ENCODE results near the gene DTNBP1. TPM values are rescaled to one million over a fixed set of nuclear protein-coding genes. Genes with fewer than 3 reads are reported as not detected.

DTNBP1 gene
- total and polyA plus RNA-seq, 2 of the 13 experiments (the other 11 are each of a cell fraction or from before 2014, with no cell fraction given): 6.6 to 19.1 TPM

DNA sequence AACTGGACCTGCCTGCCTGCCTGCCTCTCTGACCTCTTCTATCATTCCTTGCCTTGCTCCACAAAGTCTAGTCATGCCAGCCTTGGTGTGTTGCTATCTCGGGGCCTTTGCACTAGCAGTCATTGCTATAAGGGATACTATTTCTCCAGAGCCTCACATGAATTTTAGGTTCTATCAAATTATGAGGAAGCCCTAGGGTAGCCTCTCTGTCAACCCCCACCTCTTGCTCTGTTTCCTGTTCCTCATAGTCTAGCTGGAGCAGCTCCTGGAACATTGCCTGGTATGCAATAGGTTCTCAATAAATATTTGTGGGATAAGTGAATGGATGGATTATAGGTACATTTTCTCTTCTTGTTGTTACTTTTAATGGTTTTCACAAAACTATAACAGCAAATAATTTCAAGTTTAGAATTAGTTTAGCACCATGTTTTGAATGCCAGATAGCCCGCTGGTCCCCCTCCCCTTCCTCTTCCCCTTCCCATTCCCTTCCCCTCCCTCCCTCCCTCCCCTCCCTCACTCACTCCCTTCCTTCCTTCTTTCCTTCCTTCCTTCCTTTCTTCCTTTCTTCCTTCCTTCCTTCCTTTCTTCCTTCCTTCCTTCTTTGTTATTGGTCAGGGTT, 46.9 kb upstream of the DTNBP1 start (continued):
- TF ChIP-seq, protein P1, sequence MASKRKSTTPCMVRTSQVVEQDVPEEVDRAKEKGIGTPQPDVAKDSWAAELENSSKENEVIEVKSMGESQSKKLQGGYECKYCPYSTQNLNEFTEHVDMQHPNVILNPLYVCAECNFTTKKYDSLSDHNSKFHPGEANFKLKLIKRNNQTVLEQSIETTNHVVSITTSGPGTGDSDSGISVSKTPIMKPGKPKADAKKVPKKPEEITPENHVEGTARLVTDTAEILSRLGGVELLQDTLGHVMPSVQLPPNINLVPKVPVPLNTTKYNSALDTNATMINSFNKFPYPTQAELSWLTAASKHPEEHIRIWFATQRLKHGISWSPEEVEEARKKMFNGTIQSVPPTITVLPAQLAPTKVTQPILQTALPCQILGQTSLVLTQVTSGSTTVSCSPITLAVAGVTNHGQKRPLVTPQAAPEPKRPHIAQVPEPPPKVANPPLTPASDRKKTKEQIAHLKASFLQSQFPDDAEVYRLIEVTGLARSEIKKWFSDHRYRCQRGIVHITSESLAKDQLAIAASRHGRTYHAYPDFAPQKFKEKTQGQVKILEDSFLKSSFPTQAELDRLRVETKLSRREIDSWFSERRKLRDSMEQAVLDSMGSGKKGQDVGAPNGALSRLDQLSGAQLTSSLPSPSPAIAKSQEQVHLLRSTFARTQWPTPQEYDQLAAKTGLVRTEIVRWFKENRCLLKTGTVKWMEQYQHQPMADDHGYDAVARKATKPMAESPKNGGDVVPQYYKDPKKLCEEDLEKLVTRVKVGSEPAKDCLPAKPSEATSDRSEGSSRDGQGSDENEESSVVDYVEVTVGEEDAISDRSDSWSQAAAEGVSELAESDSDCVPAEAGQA (IDR thresholded peaks at IDR 0.05; ENCODE audit: low read depth): no peak
- TF ChIP-seq, protein P1 (CRISPR knock-in tag; IDR thresholded peaks at IDR 0.05; ENCODE audit: borderline replicate concordance): no peak
- TF ChIP-seq GFI1 (CRISPR knock-in tag; IDR thresholded peaks at IDR 0.05; ENCODE audit: borderline replicate concordance) (no peak), MXI1 (IDR thresholded peaks at IDR 0.05; ENCODE audit: borderline replicate concordance, low read depth, low read length) (no peak)
- TF ChIP-seq, protein P2, sequence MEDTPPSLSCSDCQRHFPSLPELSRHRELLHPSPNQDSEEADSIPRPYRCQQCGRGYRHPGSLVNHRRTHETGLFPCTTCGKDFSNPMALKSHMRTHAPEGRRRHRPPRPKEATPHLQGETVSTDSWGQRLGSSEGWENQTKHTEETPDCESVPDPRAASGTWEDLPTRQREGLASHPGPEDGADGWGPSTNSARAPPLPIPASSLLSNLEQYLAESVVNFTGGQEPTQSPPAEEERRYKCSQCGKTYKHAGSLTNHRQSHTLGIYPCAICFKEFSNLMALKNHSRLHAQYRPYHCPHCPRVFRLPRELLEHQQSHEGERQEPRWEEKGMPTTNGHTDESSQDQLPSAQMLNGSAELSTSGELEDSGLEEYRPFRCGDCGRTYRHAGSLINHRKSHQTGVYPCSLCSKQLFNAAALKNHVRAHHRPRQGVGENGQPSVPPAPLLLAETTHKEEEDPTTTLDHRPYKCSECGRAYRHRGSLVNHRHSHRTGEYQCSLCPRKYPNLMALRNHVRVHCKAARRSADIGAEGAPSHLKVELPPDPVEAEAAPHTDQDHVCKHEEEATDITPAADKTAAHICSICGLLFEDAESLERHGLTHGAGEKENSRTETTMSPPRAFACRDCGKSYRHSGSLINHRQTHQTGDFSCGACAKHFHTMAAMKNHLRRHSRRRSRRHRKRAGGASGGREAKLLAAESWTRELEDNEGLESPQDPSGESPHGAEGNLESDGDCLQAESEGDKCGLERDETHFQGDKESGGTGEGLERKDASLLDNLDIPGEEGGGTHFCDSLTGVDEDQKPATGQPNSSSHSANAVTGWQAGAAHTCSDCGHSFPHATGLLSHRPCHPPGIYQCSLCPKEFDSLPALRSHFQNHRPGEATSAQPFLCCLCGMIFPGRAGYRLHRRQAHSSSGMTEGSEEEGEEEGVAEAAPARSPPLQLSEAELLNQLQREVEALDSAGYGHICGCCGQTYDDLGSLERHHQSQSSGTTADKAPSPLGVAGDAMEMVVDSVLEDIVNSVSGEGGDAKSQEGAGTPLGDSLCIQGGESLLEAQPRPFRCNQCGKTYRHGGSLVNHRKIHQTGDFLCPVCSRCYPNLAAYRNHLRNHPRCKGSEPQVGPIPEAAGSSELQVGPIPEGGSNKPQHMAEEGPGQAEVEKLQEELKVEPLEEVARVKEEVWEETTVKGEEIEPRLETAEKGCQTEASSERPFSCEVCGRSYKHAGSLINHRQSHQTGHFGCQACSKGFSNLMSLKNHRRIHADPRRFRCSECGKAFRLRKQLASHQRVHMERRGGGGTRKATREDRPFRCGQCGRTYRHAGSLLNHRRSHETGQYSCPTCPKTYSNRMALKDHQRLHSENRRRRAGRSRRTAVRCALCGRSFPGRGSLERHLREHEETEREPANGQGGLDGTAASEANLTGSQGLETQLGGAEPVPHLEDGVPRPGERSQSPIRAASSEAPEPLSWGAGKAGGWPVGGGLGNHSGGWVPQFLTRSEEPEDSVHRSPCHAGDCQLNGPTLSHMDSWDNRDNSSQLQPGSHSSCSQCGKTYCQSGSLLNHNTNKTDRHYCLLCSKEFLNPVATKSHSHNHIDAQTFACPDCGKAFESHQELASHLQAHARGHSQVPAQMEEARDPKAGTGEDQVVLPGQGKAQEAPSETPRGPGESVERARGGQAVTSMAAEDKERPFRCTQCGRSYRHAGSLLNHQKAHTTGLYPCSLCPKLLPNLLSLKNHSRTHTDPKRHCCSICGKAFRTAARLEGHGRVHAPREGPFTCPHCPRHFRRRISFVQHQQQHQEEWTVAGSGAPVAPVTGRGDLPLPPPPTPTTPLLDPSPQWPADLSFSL (CRISPR knock-in tag; IDR thresholded peaks at IDR 0.05): no peak

Data from HepG2 (cell line).